GM12873 (cell line): Measurements from ENCODE around the gene LDHAL6A.

Experiments
- CTCF ChIP-seq: IDR thresholded peaks from 2 replicates; pipeline ENCODE4 v1.5.1; 2012; ENCODE audit warnings: low read depth, mild to moderate bottlenecking, moderate library complexity, low read length, control low read depth; ENCODE audit not compliant: insufficient read depth; ENCODE audit errors: missing control alignments

The LDHAL6A gene

DNA sequence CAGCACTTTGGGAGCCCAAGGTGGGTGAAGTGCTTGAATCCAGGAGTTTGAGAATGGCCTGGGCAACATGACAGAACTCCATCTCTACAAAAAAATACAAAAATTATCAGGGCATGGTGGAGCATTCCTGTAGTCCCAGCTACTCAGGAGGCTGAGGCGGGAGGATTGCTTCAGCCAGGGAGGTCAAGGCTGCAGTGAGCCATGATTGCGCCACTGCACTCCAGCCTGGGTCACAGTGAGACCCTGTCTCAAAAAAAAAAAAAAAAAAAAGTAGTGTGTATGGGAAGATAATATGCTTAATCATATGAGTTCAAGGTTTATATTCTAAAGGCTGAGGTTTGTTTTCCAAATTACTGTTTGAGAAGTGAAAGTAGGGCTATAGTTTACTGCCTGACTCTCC lies 10.7 kb downstream of the LDHAL6A start:
- TF ChIP-seq CTCF = no peak

- no peak for TF ChIP-seq CTCF
Measured at GRCh38 chr11:18468059-18468458, 12.4 kb downstream of the LDHAL6A start.

GRCh38 chr11:18468961-18469360 lies 13.3 kb downstream of the LDHAL6A start:
- TF ChIP-seq CTCF = no peak

DNA sequence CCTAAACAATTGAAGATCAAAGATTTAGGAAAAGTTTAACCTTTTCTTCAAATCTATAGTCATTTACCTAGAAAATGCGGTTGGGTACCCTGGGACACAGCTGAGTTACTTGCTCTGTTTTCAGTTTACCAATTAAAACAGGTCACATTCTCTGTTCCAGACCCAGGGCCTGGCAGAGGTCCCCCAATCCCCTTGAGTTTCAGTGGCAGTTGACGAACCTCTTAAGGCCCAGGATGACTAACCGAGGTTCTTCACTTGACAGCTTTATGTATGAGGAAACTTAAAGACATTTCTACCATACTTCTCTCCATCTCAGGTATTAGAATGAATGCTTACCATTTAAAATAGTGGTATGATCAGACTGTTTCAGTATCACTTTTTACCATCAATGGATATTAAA lies 16.3 kb downstream of the LDHAL6A start:
- TF ChIP-seq CTCF = no peak

DNA sequence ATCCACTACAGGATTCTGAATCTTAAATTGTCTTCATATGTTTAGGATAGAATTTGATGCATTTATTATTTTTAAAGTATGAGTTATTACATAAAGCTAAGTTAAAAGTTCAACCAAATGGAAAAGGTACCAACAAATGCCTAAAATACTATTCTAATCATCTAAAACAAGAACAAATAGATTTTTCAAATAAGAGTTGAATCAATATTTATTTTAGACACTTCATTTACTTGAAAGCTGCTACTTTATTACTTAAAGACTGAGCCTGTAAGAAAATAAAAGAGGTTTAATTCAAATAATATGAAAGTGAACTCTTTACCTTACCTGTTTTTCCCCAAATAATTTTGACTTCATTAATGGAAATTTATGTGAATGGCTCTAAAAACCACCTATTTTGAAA lies 16.9 kb downstream of the LDHAL6A start:
- no peak for TF ChIP-seq CTCF

DNA sequence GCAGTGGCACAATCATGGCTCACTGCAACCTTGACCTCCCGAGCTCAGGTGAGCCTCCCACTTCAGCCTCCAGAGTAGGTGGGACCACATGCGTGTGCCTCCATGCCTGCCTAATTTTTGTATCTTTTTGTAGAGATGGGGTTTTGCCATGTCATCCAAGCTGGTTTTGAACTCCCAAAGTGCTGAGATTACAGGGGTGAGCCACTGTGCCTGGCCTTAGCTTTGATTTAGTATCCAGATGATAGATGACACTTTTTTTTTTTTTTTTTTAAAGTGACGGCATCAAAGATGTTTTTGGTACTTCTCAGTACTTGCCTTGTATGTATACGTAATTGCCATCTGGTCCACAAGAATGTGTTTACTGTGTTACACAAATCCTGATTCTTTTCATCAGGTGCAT lies 23.4 kb downstream of the LDHAL6A start:
- TF ChIP-seq CTCF = no peak

GRCh38 chr11:18485913-18486528 lies 30.4 kb downstream of the LDHAL6A start:
- TF ChIP-seq CTCF = no peak
